Stomach (tissue), 4 donors: ENCODE data around the gene SPAG9.

Experiments
- CTCF ChIP-seq, 7 experiments: fragments of 450-650 bp in 4 of 7; fragments of 200-600 bp in 3 of 7; sonication (generic) in 3 of 7; IDR thresholded peaks; one replicate each; pipeline ENCODE4 v1.5.1; 2016 to 2019; ENCODE audit warnings: antibody characterized with exemption in 7 of 7, control low read depth in 2 of 7, mild to moderate bottlenecking in 1 of 7
- POLR2AphosphoS5 ChIP-seq, 3 donors: sonication (generic); formaldehyde crosslinking; IDR thresholded peaks; one replicate each; pipeline ENCODE4 v1.6.1; 2016; ENCODE audit warnings: antibody characterized with exemption in 3 of 3

- TF ChIP-seq CTCF (IDR thresholded peaks at IDR 0.05), result no peak
- TF ChIP-seq POLR2AphosphoS5 (IDR thresholded peaks at IDR 0.05), result no peak
Measured at GRCh38 chr17:51076821-51077220, 43.8 kb downstream of the SPAG9 start.
